DOHH2 (cell line): Measurements from ENCODE around the gene PREX1.

Experiments used
- H3F3A ChIP-seq: fragments of 200-600 bp; sonication (generic), shearing (Covaris generic); 2 replicates; pipeline ENCODE4 v1.6.0; 2016; ENCODE audit warnings: antibody characterized with exemption, mild to moderate bottlenecking; ENCODE audit not compliant: control insufficient read depth, insufficient read depth
- H3K27ac ChIP-seq: fragments of 200-600 bp; sonication (generic); 2 replicates; pipeline ENCODE4 v1.5.1; 2014; ENCODE audit warnings: low read depth, mild to moderate bottlenecking, low read length, moderate library complexity
- H3K27me3 ChIP-seq: fragments of 200-600 bp; sonication (generic); 2 replicates; pipeline ENCODE4 v1.6.1; 2014; ENCODE audit warnings: mild to moderate bottlenecking, low read length, mixed read lengths; ENCODE audit not compliant: control insufficient read depth
- H3K36me3 ChIP-seq: fragments of 200-600 bp; sonication (generic); 2 replicates; pipeline ENCODE4 v1.6.1; 2014; ENCODE audit warnings: mild to moderate bottlenecking, low read length, moderate library complexity, mixed read lengths; ENCODE audit not compliant: control insufficient read depth
- H3K4me1 ChIP-seq: fragments of 200-600 bp; sonication (generic); 2 replicates; pipeline ENCODE4 v1.6.1; 2014; ENCODE audit warnings: mild to moderate bottlenecking, low read length, mixed read lengths; ENCODE audit not compliant: control insufficient read depth
- H3K4me2 ChIP-seq: fragments of 200-600 bp; sonication (generic); 2 replicates; pipeline ENCODE4 v1.6.0; 2014; ENCODE audit warnings: mild to moderate bottlenecking, low read length, moderate library complexity
- H3K4me3 ChIP-seq: fragments of 200-600 bp; sonication (generic); 2 replicates; pipeline ENCODE4 v1.5.1; 2014; ENCODE audit warnings: mild to moderate bottlenecking, low read length, mixed read lengths
- H3K79me2 ChIP-seq: fragments of 200-600 bp; sonication (generic); 2 replicates; pipeline ENCODE4 v1.6.1; 2014; ENCODE audit warnings: mild to moderate bottlenecking, low read length, mixed read lengths; ENCODE audit not compliant: control insufficient read depth
- H3K9me2 ChIP-seq: fragments of 200-600 bp; sonication (generic); replicated peaks from 2 replicates; pipeline ENCODE4 v1.6.1; 2014; ENCODE audit warnings: mild to moderate bottlenecking, low read length, mixed read lengths; ENCODE audit not compliant: control insufficient read depth
- H3K9me3 ChIP-seq: fragments of 200-600 bp; sonication (generic); 2 replicates; pipeline ENCODE4 v1.6.1; 2014; ENCODE audit warnings: antibody characterized with exemption, low read length, mixed read lengths; ENCODE audit not compliant: control insufficient read depth, insufficient read depth
- H4K20me1 ChIP-seq: fragments of 200-600 bp; sonication (generic); 2 replicates; pipeline ENCODE4 v1.6.0; 2014; ENCODE audit warnings: low read depth, mild to moderate bottlenecking, antibody characterized with exemption, low read length, moderate library complexity; ENCODE audit not compliant: control insufficient read depth, insufficient read depth
- CTCF ChIP-seq: fragments of 200-600 bp; sonication (generic); IDR thresholded peaks from one replicate; pipeline ENCODE4 v1.5.1; 2014; ENCODE audit warnings: antibody characterized with exemption, mild to moderate bottlenecking, low read depth, low read length; ENCODE audit not compliant: poor library complexity, severe bottlenecking
- EZH2phosphoT487 ChIP-seq: fragments of 200-600 bp; sonication (generic); IDR thresholded peaks from 2 replicates; pipeline ENCODE4 v1.6.1; 2017; ENCODE audit warnings: borderline replicate concordance, mild to moderate bottlenecking, antibody characterized with exemption, low read length, moderate library complexity, mixed read lengths

Gene PREX1

GRCh38 chr20:48607544-48607865, 220.3 kb downstream of the PREX1 start:
- no peak for TF ChIP-seq CTCF
- TF ChIP-seq EZH2phosphoT487: no peak
- Histone ChIP-seq H3K4me3 (no peak overlapping the region), H3F3A (no peaks in the 10 kb centered on the region), H3K9me2 (no peaks in the 10 kb centered on the region), H3K9me3 (no peaks in the 10 kb centered on the region), H3K36me3 (no peaks in the 10 kb centered on the region), H3K27me3 (no peaks in the 10 kb centered on the region), H3K79me2 (no peaks in the 10 kb centered on the region), H3K27ac (no peak overlapping the region), H4K20me1 (no peaks in the 10 kb centered on the region), H3K4me2 (no peak overlapping the region), H3K4me1 (no peaks in the 10 kb centered on the region)

- no peaks in the 10 kb centered on the region for H3K9me2 ChIP-seq
- H3K27ac ChIP-seq: no peak overlapping the region
- H3K9me3 ChIP-seq: no peaks in the 10 kb centered on the region
- H3K79me2 ChIP-seq: no peaks in the 10 kb centered on the region
- H3K4me1 ChIP-seq: no peaks in the 10 kb centered on the region
- H3K36me3 ChIP-seq: no peaks in the 10 kb centered on the region
- no peak overlapping the region for H3K4me2 ChIP-seq
- no peak for TF ChIP-seq CTCF
- no peak for TF ChIP-seq EZH2phosphoT487
- no peaks in the 10 kb centered on the region for H3F3A ChIP-seq
- no peak overlapping the region for H3K4me3 ChIP-seq
- H4K20me1 ChIP-seq: no peaks in the 10 kb centered on the region
- no peaks in the 10 kb centered on the region for H3K27me3 ChIP-seq
Observed at GRCh38 chr20:48606841-48607543, 220.8 kb downstream of the PREX1 start.

GRCh38 chr20:48606172-48606840, 221.5 kb downstream of the PREX1 start:
- Histone ChIP-seq H3K4me1 (no peaks in the 10 kb centered on the region), H3K79me2 (no peaks in the 10 kb centered on the region), H3F3A (no peaks in the 10 kb centered on the region), H3K4me3 (no peak overlapping the region), H3K9me3 (no peaks in the 10 kb centered on the region), H3K4me2 (no peak overlapping the region), H3K36me3 (no peaks in the 10 kb centered on the region), H3K27me3 (no peaks in the 10 kb centered on the region), H3K27ac (no peak overlapping the region), H3K9me2 (no peaks in the 10 kb centered on the region), H4K20me1 (no peaks in the 10 kb centered on the region)
- no peak for TF ChIP-seq EZH2phosphoT487
- no peak for TF ChIP-seq CTCF
